AG04449 (cell line): Measurements from ENCODE around the gene MMP28.

ENCODE experiments used
- CTCF ChIA-PET: fragments of 350-600 bp; formaldehyde crosslinking; extraction: SDS; loops from one replicate; lab custom pipeline; 2021; ENCODE audit warnings: antibody characterized with exemption; lab: Yijun Ruan, JAX
- POLR2A ChIA-PET: fragments of 400-600, 350-600 bp; formaldehyde crosslinking; extraction: SDS; loops from one replicate; lab custom pipeline; 2020; ENCODE audit warnings: antibody characterized with exemption, inconsistent platforms; lab: Yijun Ruan, JAX
- DNase-seq: peaks from one replicate; pipeline ENCODE4 v3.0.0-alpha.2; 2010; ENCODE audit warnings: low read depth, low spot score
- H3K4me3 ChIP-seq: 2 replicates; pipeline ENCODE4 v1.5.1; 2011; ENCODE audit warnings: low read depth, mild to moderate bottlenecking, control low read depth, low read length
- TF ChIP-seq, protein P1 (sequence below): IDR thresholded peaks from one replicate; pipeline ENCODE4 v1.5.1; 2011; ENCODE audit warnings: mild to moderate bottlenecking, moderate library complexity, low read length, control low read depth, inconsistent platforms; ENCODE audit not compliant: insufficient read depth; ENCODE audit errors: missing control alignments

MMP28 gene

GRCh38 chr17:35745749-35746320 lies 49.6 kb downstream of the MMP28 start:
- DNase-seq: no peak
- TF ChIP-seq, protein P1, sequence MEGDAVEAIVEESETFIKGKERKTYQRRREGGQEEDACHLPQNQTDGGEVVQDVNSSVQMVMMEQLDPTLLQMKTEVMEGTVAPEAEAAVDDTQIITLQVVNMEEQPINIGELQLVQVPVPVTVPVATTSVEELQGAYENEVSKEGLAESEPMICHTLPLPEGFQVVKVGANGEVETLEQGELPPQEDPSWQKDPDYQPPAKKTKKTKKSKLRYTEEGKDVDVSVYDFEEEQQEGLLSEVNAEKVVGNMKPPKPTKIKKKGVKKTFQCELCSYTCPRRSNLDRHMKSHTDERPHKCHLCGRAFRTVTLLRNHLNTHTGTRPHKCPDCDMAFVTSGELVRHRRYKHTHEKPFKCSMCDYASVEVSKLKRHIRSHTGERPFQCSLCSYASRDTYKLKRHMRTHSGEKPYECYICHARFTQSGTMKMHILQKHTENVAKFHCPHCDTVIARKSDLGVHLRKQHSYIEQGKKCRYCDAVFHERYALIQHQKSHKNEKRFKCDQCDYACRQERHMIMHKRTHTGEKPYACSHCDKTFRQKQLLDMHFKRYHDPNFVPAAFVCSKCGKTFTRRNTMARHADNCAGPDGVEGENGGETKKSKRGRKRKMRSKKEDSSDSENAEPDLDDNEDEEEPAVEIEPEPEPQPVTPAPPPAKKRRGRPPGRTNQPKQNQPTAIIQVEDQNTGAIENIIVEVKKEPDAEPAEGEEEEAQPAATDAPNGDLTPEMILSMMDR: no peak
- CTCF ChIA-PET: interaction anchor here (0.8 to 12.9 kb wide), 18 partner anchors 8 to 434 kb away, joined by 3 to 565 read pairs (median 25); partner anchors contain the start of gene RASL10B
- POLR2A ChIA-PET: no interaction called here
- no peak overlapping the region for H3K4me3 ChIP-seq

- ChIA-PET POLR2A (no interaction called here), CTCF (interaction anchor here (0.6 to 12.9 kb wide), 16 partner anchors 7 to 433 kb away, joined by 3 to 565 read pairs (median 6); no protein-coding TSS in a partner anchor)
- TF ChIP-seq, protein P1: no peak
- DNase-seq: no peak
- no peak overlapping the region for H3K4me3 ChIP-seq
Measured at GRCh38 chr17:35745246-35745645, 50.2 kb downstream of the MMP28 start.

- TF ChIP-seq, protein P1: no peak
- no peak for DNase-seq
- ChIA-PET POLR2A (no interaction called here), CTCF (interaction anchor here (0.6 to 12.9 kb wide), 15 partner anchors 7 to 206 kb away, joined by 3 to 565 read pairs (median 5); no protein-coding TSS in a partner anchor)
- H3K4me3 ChIP-seq: no peak overlapping the region
Measured at GRCh38 chr17:35744830-35745229, 50.6 kb downstream of the MMP28 start.

- no peak for DNase-seq
- TF ChIP-seq, protein P1: no peak
- ChIA-PET CTCF (interaction anchor here (0.7 to 12.9 kb wide), 11 partner anchors 6 to 205 kb away, joined by 3 to 565 read pairs (median 5); partner anchors contain the start of gene RASL10B), POLR2A (interaction anchor here (0.9 to 1.4 kb wide), 2 partner anchors 12 to 131 kb away, joined by 3 to 4 read pairs; partner anchors contain the start of gene RASL10B)
- no peak overlapping the region for H3K4me3 ChIP-seq
Measured at GRCh38 chr17:35743626-35744328, 51.7 kb downstream of the MMP28 start.

DNA sequence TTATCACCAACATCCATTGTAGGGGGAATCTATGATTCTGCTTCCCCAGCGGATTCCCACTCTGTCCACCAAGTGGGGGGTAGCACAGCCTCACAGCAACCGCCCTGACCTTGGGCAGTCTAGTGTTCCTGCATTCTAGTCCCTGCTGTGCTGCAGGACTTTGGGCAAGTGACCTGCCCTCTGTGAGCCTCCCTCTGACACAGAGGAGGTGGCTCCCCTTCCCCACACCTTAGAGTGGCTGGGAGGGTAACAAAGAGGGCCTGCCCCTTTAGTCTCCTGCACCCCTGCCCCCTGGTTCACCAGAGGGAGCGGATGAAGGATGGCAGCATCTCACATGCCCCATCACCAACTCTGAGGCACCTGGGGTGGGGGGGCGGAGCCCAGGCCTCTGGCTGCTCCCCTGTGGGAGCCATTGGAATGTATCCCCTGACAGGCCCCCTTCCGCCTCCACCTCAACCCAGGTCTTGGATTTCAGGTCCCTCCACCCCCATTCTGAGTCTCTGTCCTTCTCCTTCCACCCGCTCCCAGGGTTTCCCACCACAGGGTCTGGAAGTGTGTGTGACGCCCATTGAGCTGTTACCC lies 52.5 kb downstream of the MMP28 start:
- ChIA-PET POLR2A (interaction anchor here (0.9 to 1.4 kb wide), 2 partner anchors 11 to 130 kb away, joined by 3 to 4 read pairs; partner anchors contain the start of gene RASL10B), CTCF (interaction anchor here (1.0 to 12.9 kb wide), 7 partner anchors 5 to 138 kb away, joined by 3 to 565 read pairs (median 7); partner anchors contain the start of gene RASL10B)
- H3K4me3 ChIP-seq: no peak overlapping the region
- TF ChIP-seq, protein P1: no peak
- no peak for DNase-seq
